C4-2B (cell line): ENCODE data around the gene OR7G1.

Experiments
- H3K27ac ChIP-seq: fragments of 450-650 bp; 2 replicates; pipeline ENCODE4 v1.5.1; 2017
- CTCF ChIP-seq: fragments of 450-650 bp; conservative IDR thresholded peaks from 2 replicates; pipeline ENCODE4 v1.5.1; 2017; ENCODE audit warnings: mild to moderate bottlenecking
- ZFX ChIP-seq: fragments of 450-650 bp; IDR thresholded peaks from 2 replicates; pipeline ENCODE4 v1.6.1; 2017

Gene OR7G1

GRCh38 chr19:9132422-9132821, 16.9 kb upstream of the OR7G1 start:
- no peak overlapping the region for H3K27ac ChIP-seq
- TF ChIP-seq ZFX: no peak
- no peak for TF ChIP-seq CTCF

- H3K27ac ChIP-seq: no peak overlapping the region
- TF ChIP-seq ZFX: no peak
- TF ChIP-seq CTCF: no peak
Observed at GRCh38 chr19:9130965-9131364, 15.4 kb upstream of the OR7G1 start.

GRCh38 chr19:9128171-9128570, 12.6 kb upstream of the OR7G1 start:
- no peak for TF ChIP-seq ZFX
- TF ChIP-seq CTCF: no peak
- no peak overlapping the region for H3K27ac ChIP-seq

GRCh38 chr19:9126900-9127405, 11.4 kb upstream of the OR7G1 start, which contains the start of gene OR7G3:
TSS of gene OR7G3 (minus strand) at chr19:9126950. CDS start at chr19:9126950, 0 bp downstream.
- TF ChIP-seq ZFX (no peak), CTCF (no peak)
- H3K27ac ChIP-seq: no peak within 1 kb of the TSS

GRCh38 chr19:9116547-9116946, 984 bp upstream of the OR7G1 start:
- TF ChIP-seq ZFX (no peak), CTCF (no peak)
- no peak overlapping the region for H3K27ac ChIP-seq

- H3K27ac ChIP-seq: no peak overlapping the region
- TF ChIP-seq ZFX (no peak), CTCF (no peak)
Observed at GRCh38 chr19:9109959-9110358, 5.6 kb downstream of the OR7G1 start.

GRCh38 chr19:9107375-9107774, 8.2 kb downstream of the OR7G1 start, which contains the start of gene OR7G2:
TSS of gene OR7G2 (minus strand) at chr19:9107475. CDS start at chr19:9103243, 4,232 bp downstream.
- no peak for TF ChIP-seq ZFX
- TF ChIP-seq CTCF: no peak
- no peak within 1 kb of the TSS for H3K27ac ChIP-seq
